Measurements from ENCODE around the gene TBC1D8B. TPM values are rescaled to one million over a fixed set of nuclear protein-coding genes. Genes with fewer than 3 reads are reported as not detected.
A peak's percentile ranks its signal among the peaks of the same experiment; 100 is the strongest.

Gene TBC1D8B
- total and polyA plus RNA-seq, 2 donors (not counting 1 experiment from before 2014, with no cell fraction given), result 9.1 to 15.4 TPM

DNA sequence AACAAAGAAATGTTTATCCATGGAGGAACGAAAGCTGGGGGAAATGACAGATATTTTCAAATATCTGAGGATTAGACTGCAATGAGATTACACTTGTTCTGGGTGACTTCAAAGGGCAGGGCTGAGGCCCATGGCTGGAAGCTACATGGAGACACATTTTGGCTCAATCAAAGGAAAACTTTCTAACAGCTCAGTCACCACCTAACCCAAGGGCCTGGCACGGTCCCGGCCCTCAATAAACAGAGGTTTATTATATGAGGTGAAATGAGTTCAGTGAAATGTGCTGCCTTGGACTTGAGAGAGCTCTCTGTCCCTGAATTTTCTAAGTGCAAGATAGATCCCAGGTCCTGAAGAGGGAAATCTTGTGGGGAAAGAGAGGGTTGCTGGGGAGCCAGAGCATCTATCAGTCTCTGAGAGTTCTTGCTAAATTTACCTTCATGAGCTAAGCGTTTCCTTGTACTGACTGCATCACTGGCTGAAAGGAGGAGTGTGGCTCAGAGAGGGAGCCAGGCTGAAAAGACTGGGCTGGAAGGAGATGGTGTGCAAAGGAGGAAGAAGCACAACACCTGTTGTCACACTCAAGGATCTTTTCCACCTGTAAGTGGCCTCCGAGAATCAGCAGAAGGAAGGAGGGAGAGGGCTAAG, 102.7 kb downstream of the TBC1D8B start:
- Histone ChIP-seq H2AFZ (ENCODE audit: low read length) (no peak overlapping the region), H3K36me3 (ENCODE audit: control insufficient read depth, insufficient read depth, low read length) (no peaks in the 10 kb centered on the region), H3K27ac (ENCODE audit: insufficient read depth, low read length) (no peak overlapping the region)

DNA sequence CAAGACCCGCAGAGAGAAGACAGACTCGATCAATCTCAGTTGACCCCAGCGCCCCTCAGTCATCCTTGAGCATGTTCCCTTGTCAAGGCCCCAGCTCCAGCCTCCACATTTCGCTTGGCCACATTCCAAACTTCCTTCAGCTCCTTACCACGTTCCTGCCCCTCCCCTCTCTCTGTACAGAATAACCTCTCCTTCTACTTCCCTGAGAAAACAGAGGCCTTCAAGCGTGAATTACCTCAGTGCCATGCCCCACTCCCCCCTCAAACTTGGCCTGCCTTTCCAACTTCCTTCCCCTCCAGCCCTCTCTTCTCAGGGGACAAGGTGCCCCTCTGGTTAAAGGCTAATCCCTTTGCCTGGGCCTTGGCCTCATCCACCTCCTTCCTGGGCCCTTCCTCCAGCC, 103.9 kb downstream of the TBC1D8B start:
- H3K27ac ChIP-seq (ENCODE audit: insufficient read depth, low read length), result no peak overlapping the region
- no peak overlapping the region for H3K9ac ChIP-seq (ENCODE audit: insufficient read depth, low read length)
- no peak overlapping the region for H3K4me2 ChIP-seq (ENCODE audit: extremely low read depth, insufficient read depth, low read length)
- H3K36me3 ChIP-seq (ENCODE audit: control insufficient read depth, insufficient read depth, low read length), result no peaks in the 10 kb centered on the region
- no peak overlapping the region for H2AFZ ChIP-seq (ENCODE audit: low read length)
- H3K27me3 ChIP-seq (ENCODE audit: control insufficient read depth, insufficient read depth, low read length), result no peaks in the 10 kb centered on the region
- TF ChIP-seq, protein P1, sequence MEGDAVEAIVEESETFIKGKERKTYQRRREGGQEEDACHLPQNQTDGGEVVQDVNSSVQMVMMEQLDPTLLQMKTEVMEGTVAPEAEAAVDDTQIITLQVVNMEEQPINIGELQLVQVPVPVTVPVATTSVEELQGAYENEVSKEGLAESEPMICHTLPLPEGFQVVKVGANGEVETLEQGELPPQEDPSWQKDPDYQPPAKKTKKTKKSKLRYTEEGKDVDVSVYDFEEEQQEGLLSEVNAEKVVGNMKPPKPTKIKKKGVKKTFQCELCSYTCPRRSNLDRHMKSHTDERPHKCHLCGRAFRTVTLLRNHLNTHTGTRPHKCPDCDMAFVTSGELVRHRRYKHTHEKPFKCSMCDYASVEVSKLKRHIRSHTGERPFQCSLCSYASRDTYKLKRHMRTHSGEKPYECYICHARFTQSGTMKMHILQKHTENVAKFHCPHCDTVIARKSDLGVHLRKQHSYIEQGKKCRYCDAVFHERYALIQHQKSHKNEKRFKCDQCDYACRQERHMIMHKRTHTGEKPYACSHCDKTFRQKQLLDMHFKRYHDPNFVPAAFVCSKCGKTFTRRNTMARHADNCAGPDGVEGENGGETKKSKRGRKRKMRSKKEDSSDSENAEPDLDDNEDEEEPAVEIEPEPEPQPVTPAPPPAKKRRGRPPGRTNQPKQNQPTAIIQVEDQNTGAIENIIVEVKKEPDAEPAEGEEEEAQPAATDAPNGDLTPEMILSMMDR (conservative IDR thresholded peaks at IDR 0.05 in 1 of 2, IDR thresholded peaks at IDR 0.05 in 1 of 2; ENCODE audit: low read depth in 1 of 2, low read length in 2 of 2), result no peak
- no peak for TF ChIP-seq EZH2 (IDR thresholded peaks at IDR 0.05; ENCODE audit: low read length, missing control alignments)
- H3K4me3 ChIP-seq (replicated peaks in 1 of 4; ENCODE audit: control extremely low read depth in 1 of 4, insufficient read depth in 1 of 4, low read depth in 3 of 4, low read length in 4 of 4), result no peak overlapping the region
- H3K4me1 ChIP-seq (ENCODE audit: control insufficient read depth, extremely low read depth, insufficient read depth, low read length), result no peaks in the 10 kb centered on the region
- DNase-seq (ENCODE audit: low read depth in 2 of 2), result no peak
- no peaks in the 10 kb centered on the region for H4K20me1 ChIP-seq (ENCODE audit: control insufficient read depth, extremely low read depth, insufficient read depth, low read length)
- H3K79me2 ChIP-seq (ENCODE audit: control insufficient read depth, insufficient read depth, low read length), result no peaks in the 10 kb centered on the region
- H3K9me3 ChIP-seq (ENCODE audit: control insufficient read depth, insufficient read depth, low read depth, low read length), result no peaks in the 10 kb centered on the region

More for the DNA sequence above, 102.7 kb downstream of the TBC1D8B start:
- Histone ChIP-seq H3K27me3 (ENCODE audit: control insufficient read depth, insufficient read depth, low read length) (no peaks in the 10 kb centered on the region), H3K4me2 (ENCODE audit: extremely low read depth, insufficient read depth, low read length) (no peak overlapping the region), H3K79me2 (ENCODE audit: control insufficient read depth, insufficient read depth, low read length) (no peaks in the 10 kb centered on the region), H3K4me1 (ENCODE audit: control insufficient read depth, extremely low read depth, insufficient read depth, low read length) (no peaks in the 10 kb centered on the region), H3K9me3 (ENCODE audit: control insufficient read depth, insufficient read depth, low read depth, low read length) (no peaks in the 10 kb centered on the region), H3K4me3 (replicated peaks in 1 of 4; ENCODE audit: control extremely low read depth in 1 of 4, insufficient read depth in 1 of 4, low read depth in 3 of 4, low read length in 4 of 4) (no peak overlapping the region), H3K9ac (ENCODE audit: insufficient read depth, low read length) (no peak overlapping the region), H4K20me1 (ENCODE audit: control insufficient read depth, extremely low read depth, insufficient read depth, low read length) (no peaks in the 10 kb centered on the region)
- DNase-seq (ENCODE audit: low read depth in 2 of 2), result no peak
- TF ChIP-seq EZH2 (IDR thresholded peaks at IDR 0.05; ENCODE audit: low read length, missing control alignments), result no peak
- TF ChIP-seq, protein P1 (conservative IDR thresholded peaks at IDR 0.05 in 1 of 2, IDR thresholded peaks at IDR 0.05 in 1 of 2; ENCODE audit: low read depth in 1 of 2, low read length in 2 of 2), result no peak

DNA sequence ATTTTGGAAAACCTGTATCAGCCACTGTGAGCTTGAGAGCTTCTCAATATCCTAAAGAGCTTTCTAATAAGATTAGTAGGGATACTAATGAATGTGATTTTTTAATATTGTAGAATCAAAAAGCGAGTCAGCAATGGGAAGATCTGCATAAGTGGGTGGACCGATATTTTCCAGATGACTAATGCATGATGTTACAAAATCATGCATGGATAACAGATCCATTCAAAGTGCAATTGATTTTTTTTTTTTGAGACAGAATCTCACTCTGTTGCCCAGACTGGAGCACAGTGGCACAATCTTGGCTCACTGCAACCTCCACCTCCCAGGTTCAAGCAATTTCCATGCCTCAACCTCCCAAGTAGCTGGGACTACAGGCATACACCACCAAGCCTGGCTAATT, 110.4 kb downstream of the TBC1D8B start:
- H3K4me1 ChIP-seq (ENCODE audit: control insufficient read depth, extremely low read depth, insufficient read depth, low read length), result no peaks in the 10 kb centered on the region
- no peak for TF ChIP-seq EZH2 (IDR thresholded peaks at IDR 0.05; ENCODE audit: low read length, missing control alignments)
- TF ChIP-seq, protein P1 (conservative IDR thresholded peaks at IDR 0.05 in 1 of 2, IDR thresholded peaks at IDR 0.05 in 1 of 2; ENCODE audit: low read depth in 1 of 2, low read length in 2 of 2), result no peak
- no peak overlapping the region for H3K9ac ChIP-seq (ENCODE audit: insufficient read depth, low read length)
- no peaks in the 10 kb centered on the region for H3K9me3 ChIP-seq (ENCODE audit: control insufficient read depth, insufficient read depth, low read depth, low read length)
- peak; percentile 45 for DNase-seq (ENCODE audit: low read depth in 2 of 2)
- H3K36me3 ChIP-seq (ENCODE audit: control insufficient read depth, insufficient read depth, low read length), result no peaks in the 10 kb centered on the region
- H3K27me3 ChIP-seq (ENCODE audit: control insufficient read depth, insufficient read depth, low read length), result no peaks in the 10 kb centered on the region
- no peak overlapping the region for H2AFZ ChIP-seq (ENCODE audit: low read length)
- no peaks in the 10 kb centered on the region for H3K79me2 ChIP-seq (ENCODE audit: control insufficient read depth, insufficient read depth, low read length)
- H3K4me3 ChIP-seq (replicated peaks in 1 of 4; ENCODE audit: control extremely low read depth in 1 of 4, insufficient read depth in 1 of 4, low read depth in 3 of 4, low read length in 4 of 4), result no peak overlapping the region
- H3K4me2 ChIP-seq (ENCODE audit: extremely low read depth, insufficient read depth, low read length), result no peak overlapping the region
- no peaks in the 10 kb centered on the region for H4K20me1 ChIP-seq (ENCODE audit: control insufficient read depth, extremely low read depth, insufficient read depth, low read length)
- H3K27ac ChIP-seq (ENCODE audit: insufficient read depth, low read length), result no peak overlapping the region
